ENCODE results near the gene SPPL3. TPM values are rescaled to one million over a fixed set of nuclear protein-coding genes. Genes with fewer than 3 reads are reported as not detected.

The SPPL3 gene
- total and polyA plus RNA-seq, 2 experiments from 2014 or later = 10.9 to 27.8 TPM

DNA sequence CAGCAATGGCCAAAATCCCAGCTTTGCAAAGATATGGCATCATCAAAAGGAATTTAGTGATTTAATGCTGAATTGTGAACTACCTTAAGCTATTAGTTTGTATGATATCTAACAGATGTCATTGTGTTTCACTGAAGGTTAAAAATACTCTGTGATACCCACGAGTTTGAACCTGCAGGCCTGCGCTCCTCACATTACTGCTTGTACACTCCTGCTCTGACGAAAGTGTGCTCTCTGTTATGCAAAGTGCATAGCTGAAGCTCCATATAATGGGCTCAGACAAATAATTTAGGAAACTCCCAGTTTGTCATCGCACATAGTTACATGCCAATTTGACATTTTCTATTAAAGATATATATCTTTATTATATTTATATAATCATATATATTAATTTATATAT lies 52.2 kb downstream of the SPPL3 start:
- peaks cover 10% of the 10 kb centered on the region for H4K20me1 ChIP-seq (replicated peaks; ENCODE audit: insufficient read depth)
- no peak overlapping the region for H2AFZ ChIP-seq
- H3K79me2 ChIP-seq (replicated peaks; ENCODE audit: insufficient read depth) = peaks cover 64% of the 10 kb centered on the region
- no peaks in the 10 kb centered on the region for H3K9me2 ChIP-seq (ENCODE audit: insufficient read depth)
- ATAC-seq = no peak
- H3K4me1 ChIP-seq (ENCODE audit: insufficient read depth) = no peaks in the 10 kb centered on the region
- H3K36me3 ChIP-seq (ENCODE audit: insufficient read depth) = no peaks in the 10 kb centered on the region
- Mint-ChIP-seq H3K27ac (no peak overlapping the region), H3K27me3 (ENCODE audit: insufficient read depth, low read depth, poor library complexity) (no peaks in the 10 kb centered on the region), H3K4me3 (no peak overlapping the region), H3K9me3 (no peaks in the 10 kb centered on the region), H3K36me3 (ENCODE audit: low read depth) (no peaks in the 10 kb centered on the region), H3K4me1 (peaks cover 19% of the 10 kb centered on the region)
- no peaks in the 10 kb centered on the region for H3K27me3 ChIP-seq (ENCODE audit: insufficient read depth)
- TF ChIP-seq NANOG (IDR thresholded peaks at IDR 0.05; ENCODE audit: borderline replicate concordance) (no peak), JUNB (IDR thresholded peaks at IDR 0.05; ENCODE audit: unreplicated experiment) (no peak), STAT1 (IDR thresholded peaks at IDR 0.05; ENCODE audit: unreplicated experiment) (no peak), ZNF331 (CRISPR knock-in tag; IDR thresholded peaks at IDR 0.05; ENCODE audit: low read depth) (no peak), CREB1 (CRISPR knock-in tag; IDR thresholded peaks at IDR 0.05; ENCODE audit: low read depth) (no peak), EZH2 (IDR thresholded peaks at IDR 0.05; ENCODE audit: low read depth, unreplicated experiment) (no peak), POLR2AphosphoS5 (IDR thresholded peaks at IDR 0.05; ENCODE audit: low read depth) (no peak), EZH2phosphoT487 (IDR thresholded peaks at IDR 0.05; ENCODE audit: unreplicated experiment) (no peak), ZNF114 (CRISPR knock-in tag; IDR thresholded peaks at IDR 0.05) (no peak)
- TF ChIP-seq, protein P1, sequence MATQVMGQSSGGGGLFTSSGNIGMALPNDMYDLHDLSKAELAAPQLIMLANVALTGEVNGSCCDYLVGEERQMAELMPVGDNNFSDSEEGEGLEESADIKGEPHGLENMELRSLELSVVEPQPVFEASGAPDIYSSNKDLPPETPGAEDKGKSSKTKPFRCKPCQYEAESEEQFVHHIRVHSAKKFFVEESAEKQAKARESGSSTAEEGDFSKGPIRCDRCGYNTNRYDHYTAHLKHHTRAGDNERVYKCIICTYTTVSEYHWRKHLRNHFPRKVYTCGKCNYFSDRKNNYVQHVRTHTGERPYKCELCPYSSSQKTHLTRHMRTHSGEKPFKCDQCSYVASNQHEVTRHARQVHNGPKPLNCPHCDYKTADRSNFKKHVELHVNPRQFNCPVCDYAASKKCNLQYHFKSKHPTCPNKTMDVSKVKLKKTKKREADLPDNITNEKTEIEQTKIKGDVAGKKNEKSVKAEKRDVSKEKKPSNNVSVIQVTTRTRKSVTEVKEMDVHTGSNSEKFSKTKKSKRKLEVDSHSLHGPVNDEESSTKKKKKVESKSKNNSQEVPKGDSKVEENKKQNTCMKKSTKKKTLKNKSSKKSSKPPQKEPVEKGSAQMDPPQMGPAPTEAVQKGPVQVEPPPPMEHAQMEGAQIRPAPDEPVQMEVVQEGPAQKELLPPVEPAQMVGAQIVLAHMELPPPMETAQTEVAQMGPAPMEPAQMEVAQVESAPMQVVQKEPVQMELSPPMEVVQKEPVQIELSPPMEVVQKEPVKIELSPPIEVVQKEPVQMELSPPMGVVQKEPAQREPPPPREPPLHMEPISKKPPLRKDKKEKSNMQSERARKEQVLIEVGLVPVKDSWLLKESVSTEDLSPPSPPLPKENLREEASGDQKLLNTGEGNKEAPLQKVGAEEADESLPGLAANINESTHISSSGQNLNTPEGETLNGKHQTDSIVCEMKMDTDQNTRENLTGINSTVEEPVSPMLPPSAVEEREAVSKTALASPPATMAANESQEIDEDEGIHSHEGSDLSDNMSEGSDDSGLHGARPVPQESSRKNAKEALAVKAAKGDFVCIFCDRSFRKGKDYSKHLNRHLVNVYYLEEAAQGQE (IDR thresholded peaks at IDR 0.05; ENCODE audit: unreplicated experiment) = no peak
- TF ChIP-seq, protein P2, sequence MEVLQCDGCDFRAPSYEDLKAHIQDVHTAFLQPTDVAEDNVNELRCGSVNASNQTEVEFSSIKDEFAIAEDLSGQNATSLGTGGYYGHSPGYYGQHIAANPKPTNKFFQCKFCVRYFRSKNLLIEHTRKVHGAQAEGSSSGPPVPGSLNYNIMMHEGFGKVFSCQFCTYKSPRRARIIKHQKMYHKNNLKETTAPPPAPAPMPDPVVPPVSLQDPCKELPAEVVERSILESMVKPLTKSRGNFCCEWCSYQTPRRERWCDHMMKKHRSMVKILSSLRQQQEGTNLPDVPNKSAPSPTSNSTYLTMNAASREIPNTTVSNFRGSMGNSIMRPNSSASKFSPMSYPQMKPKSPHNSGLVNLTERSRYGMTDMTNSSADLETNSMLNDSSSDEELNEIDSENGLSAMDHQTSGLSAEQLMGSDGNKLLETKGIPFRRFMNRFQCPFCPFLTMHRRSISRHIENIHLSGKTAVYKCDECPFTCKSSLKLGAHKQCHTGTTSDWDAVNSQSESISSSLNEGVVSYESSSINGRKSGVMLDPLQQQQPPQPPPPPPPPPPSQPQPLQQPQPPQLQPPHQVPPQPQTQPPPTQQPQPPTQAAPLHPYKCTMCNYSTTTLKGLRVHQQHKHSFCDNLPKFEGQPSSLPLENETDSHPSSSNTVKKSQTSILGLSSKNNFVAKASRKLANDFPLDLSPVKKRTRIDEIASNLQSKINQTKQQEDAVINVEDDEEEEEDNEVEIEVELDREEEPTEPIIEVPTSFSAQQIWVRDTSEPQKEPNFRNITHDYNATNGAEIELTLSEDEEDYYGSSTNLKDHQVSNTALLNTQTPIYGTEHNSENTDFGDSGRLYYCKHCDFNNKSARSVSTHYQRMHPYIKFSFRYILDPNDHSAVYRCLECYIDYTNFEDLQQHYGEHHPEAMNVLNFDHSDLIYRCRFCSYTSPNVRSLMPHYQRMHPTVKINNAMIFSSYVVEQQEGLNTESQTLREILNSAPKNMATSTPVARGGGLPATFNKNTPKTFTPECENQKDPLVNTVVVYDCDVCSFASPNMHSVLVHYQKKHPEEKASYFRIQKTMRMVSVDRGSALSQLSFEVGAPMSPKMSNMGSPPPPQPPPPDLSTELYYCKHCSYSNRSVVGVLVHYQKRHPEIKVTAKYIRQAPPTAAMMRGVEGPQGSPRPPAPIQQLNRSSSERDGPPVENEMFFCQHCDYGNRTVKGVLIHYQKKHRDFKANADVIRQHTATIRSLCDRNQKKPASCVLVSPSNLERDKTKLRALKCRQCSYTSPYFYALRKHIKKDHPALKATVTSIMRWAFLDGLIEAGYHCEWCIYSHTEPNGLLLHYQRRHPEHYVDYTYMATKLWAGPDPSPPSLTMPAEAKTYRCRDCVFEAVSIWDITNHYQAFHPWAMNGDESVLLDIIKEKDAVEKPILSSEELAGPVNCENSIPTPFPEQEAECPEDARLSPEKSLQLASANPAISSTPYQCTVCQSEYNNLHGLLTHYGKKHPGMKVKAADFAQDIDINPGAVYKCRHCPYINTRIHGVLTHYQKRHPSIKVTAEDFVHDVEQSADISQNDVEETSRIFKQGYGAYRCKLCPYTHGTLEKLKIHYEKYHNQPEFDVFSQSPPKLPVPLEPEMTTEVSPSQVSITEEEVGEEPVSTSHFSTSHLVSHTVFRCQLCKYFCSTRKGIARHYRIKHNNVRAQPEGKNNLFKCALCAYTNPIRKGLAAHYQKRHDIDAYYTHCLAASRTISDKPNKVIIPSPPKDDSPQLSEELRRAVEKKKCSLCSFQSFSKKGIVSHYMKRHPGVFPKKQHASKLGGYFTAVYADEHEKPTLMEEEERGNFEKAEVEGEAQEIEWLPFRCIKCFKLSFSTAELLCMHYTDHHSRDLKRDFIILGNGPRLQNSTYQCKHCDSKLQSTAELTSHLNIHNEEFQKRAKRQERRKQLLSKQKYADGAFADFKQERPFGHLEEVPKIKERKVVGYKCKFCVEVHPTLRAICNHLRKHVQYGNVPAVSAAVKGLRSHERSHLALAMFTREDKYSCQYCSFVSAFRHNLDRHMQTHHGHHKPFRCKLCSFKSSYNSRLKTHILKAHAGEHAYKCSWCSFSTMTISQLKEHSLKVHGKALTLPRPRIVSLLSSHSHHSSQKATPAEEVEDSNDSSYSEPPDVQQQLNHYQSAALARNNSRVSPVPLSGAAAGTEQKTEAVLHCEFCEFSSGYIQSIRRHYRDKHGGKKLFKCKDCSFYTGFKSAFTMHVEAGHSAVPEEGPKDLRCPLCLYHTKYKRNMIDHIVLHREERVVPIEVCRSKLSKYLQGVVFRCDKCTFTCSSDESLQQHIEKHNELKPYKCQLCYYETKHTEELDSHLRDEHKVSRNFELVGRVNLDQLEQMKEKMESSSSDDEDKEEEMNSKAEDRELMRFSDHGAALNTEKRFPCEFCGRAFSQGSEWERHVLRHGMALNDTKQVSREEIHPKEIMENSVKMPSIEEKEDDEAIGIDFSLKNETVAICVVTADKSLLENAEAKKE (CRISPR knock-in tag; IDR thresholded peaks at IDR 0.05) = no peak
- TF ChIP-seq, protein P3, sequence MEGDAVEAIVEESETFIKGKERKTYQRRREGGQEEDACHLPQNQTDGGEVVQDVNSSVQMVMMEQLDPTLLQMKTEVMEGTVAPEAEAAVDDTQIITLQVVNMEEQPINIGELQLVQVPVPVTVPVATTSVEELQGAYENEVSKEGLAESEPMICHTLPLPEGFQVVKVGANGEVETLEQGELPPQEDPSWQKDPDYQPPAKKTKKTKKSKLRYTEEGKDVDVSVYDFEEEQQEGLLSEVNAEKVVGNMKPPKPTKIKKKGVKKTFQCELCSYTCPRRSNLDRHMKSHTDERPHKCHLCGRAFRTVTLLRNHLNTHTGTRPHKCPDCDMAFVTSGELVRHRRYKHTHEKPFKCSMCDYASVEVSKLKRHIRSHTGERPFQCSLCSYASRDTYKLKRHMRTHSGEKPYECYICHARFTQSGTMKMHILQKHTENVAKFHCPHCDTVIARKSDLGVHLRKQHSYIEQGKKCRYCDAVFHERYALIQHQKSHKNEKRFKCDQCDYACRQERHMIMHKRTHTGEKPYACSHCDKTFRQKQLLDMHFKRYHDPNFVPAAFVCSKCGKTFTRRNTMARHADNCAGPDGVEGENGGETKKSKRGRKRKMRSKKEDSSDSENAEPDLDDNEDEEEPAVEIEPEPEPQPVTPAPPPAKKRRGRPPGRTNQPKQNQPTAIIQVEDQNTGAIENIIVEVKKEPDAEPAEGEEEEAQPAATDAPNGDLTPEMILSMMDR (conservative IDR thresholded peaks at IDR 0.05; ENCODE audit: low read depth in 2 of 2) = no peak
- TF ChIP-seq, protein P4, sequence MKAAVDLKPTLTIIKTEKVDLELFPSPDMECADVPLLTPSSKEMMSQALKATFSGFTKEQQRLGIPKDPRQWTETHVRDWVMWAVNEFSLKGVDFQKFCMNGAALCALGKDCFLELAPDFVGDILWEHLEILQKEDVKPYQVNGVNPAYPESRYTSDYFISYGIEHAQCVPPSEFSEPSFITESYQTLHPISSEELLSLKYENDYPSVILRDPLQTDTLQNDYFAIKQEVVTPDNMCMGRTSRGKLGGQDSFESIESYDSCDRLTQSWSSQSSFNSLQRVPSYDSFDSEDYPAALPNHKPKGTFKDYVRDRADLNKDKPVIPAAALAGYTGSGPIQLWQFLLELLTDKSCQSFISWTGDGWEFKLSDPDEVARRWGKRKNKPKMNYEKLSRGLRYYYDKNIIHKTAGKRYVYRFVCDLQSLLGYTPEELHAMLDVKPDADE (IDR thresholded peaks at IDR 0.05) = no peak
- H3F3A ChIP-seq (replicated peaks; ENCODE audit: low read depth) = no peaks in the 10 kb centered on the region; the same call in 1 of the 2 replicates
- H3K27ac ChIP-seq (ENCODE audit: low read depth) = peak overlapping the region; percentile 21; the same call in 1 of the 2 replicates
- H3K4me3 ChIP-seq = no peak overlapping the region
- H3K4me2 ChIP-seq = no peak overlapping the region
- DNase-seq (ENCODE audit: low spot score) = no peak

Measured in GM23338 (cell line).